HCT116 (cell line): ENCODE measurements around the gene NHERF1. TPM values are rescaled to one million over a fixed set of nuclear protein-coding genes. Genes with fewer than 3 reads are reported as not detected.

Experiments used
- ATAC-seq: fragments of 200-7000 bp; cut with Tn5 transposase; 2 replicates; pipeline ENCODE4 v1.9.1; 2020; ENCODE audit warnings: mild to moderate bottlenecking, moderate library complexity
- BruUV-seq: library from RNA; stranded (reverse); fragments of 400-500 nt; replicated peaks from 2 replicates; lab custom pipeline; 2021; lab: Mats Ljungman, UMichigan
- CTCF ChIA-PET: fragments of 300-600 bp; sonication (Branson Sonifier 250); formaldehyde crosslinking; loops from one replicate; lab custom pipeline; 2021; ENCODE audit warnings: antibody characterized with exemption; lab: Charles Lee
- POLR2A ChIA-PET: fragments of 300-600, 350-600 bp; sonication (Branson Sonifier 250); formaldehyde crosslinking; loops from one replicate; lab custom pipeline; 2021; ENCODE audit warnings: antibody characterized with exemption; lab: Charles Lee
- RAD21 ChIA-PET, 2 experiments: fragments of 300-600 bp; sonication (Branson Sonifier 250); formaldehyde crosslinking; loops; one replicate each; lab custom pipeline; 2023; ENCODE audit warnings: low total read pairs in 2 of 2; ENCODE audit not compliant: uncharacterized antibody in 2 of 2, unreplicated experiment in 2 of 2, low non-redundant PET in 1 of 2; lab: Charles Lee
- DNase-seq: peaks from one replicate; pipeline ENCODE4 v3.0.0-alpha.2; 2010; ENCODE audit warnings: low read depth, low spot score
- H2AFZ ChIP-seq: fragments of 200-600 bp; shearing (Covaris generic), sonication (generic); 2 replicates; pipeline ENCODE4 v1.6.1; 2017; ENCODE audit warnings: low read depth, mixed run types, mixed read lengths, antibody characterized with exemption, low read length; ENCODE audit not compliant: poor library complexity, severe bottlenecking
- H3K27ac ChIP-seq: 2 replicates; pipeline ENCODE4 v1.5.1; 2012; ENCODE audit warnings: low read depth, low read length
- H3K27me3 ChIP-seq: fragments of 200-600 bp; sonication (generic); 2 replicates; pipeline ENCODE4 v1.6.1; 2016; ENCODE audit warnings: mixed run types, low read length, mixed read lengths; ENCODE audit not compliant: insufficient read depth
- H3K36me3 ChIP-seq, 2 experiments: fragments of 200-500 bp in 1 of 2; fragments of 200-600 bp in 1 of 2; sonication (Bioruptor generic) in 1 of 2; sonication (generic) in 1 of 2; 2 replicates each; pipeline versions ENCODE4 v1.5.1 to v1.6.1; 2014 to 2016; ENCODE audit warnings: low read length in 2 of 2, inconsistent platforms in 1 of 2, mixed read lengths in 1 of 2, mixed run types in 1 of 2; ENCODE audit not compliant: insufficient read depth in 2 of 2, control insufficient read depth in 1 of 2
- H3K4me1 ChIP-seq, 2 experiments: fragments of 200-600 bp in 1 of 2; sonication (generic) in 1 of 2; 2 replicates each; pipeline versions ENCODE4 v1.5.1 to v1.6.1; 2012 to 2017; ENCODE audit warnings: low read length in 2 of 2, inconsistent platforms in 1 of 2, mild to moderate bottlenecking in 1 of 2, mixed read lengths in 1 of 2, mixed run types in 1 of 2, moderate library complexity in 1 of 2; ENCODE audit not compliant: insufficient read depth in 2 of 2, control insufficient read depth in 1 of 2
- H3K4me2 ChIP-seq: fragments of 200-600 bp; sonication (generic); 2 replicates; pipeline ENCODE4 v1.6.1; 2017; ENCODE audit warnings: mixed run types, low read length, mixed read lengths
- H3K4me3 ChIP-seq, 2 experiments: fragments of 200-600 bp in 1 of 2; sonication (generic) in 1 of 2; replicated peaks in 1 of 2; 2 replicates each; pipeline ENCODE4 v1.5.1; 2011 to 2016; ENCODE audit warnings: low read length in 2 of 2, control low read depth in 1 of 2, low read depth in 1 of 2, mild to moderate bottlenecking in 1 of 2, mixed read lengths in 1 of 2, mixed run types in 1 of 2
- H3K79me2 ChIP-seq: fragments of 200-600 bp; sonication (generic); 2 replicates; pipeline ENCODE4 v1.6.1; 2017; ENCODE audit warnings: mild to moderate bottlenecking, mixed run types, low read length, moderate library complexity, mixed read lengths; ENCODE audit not compliant: insufficient read depth
- H3K9ac ChIP-seq: fragments of 200-600 bp; sonication (generic); 2 replicates; pipeline ENCODE4 v1.6.1; 2016; ENCODE audit warnings: low read length, mixed read lengths
- H3K9me2 ChIP-seq: fragments of 200-600 bp; sonication (generic), shearing (Covaris generic); 2 replicates; pipeline ENCODE4 v1.6.1; 2017; ENCODE audit warnings: mixed run types, mild to moderate bottlenecking, moderate library complexity; ENCODE audit not compliant: insufficient read depth
- H3K9me3 ChIP-seq, 2 experiments: fragments of 200-500 bp in 1 of 2; fragments of 200-600 bp in 1 of 2; sonication (Bioruptor generic) in 1 of 2; sonication (generic) in 1 of 2; 2 replicates each; pipeline ENCODE4 v1.6.1; 2014 to 2017; ENCODE audit warnings: low read length in 2 of 2, mixed read lengths in 2 of 2, inconsistent platforms in 1 of 2, low read depth in 1 of 2, mild to moderate bottlenecking in 1 of 2, mixed run types in 1 of 2, moderate library complexity in 1 of 2; ENCODE audit not compliant: control insufficient read depth in 1 of 2, insufficient read depth in 1 of 2
- H4K20me1 ChIP-seq: fragments of 200-600 bp; sonication (generic), shearing (Covaris generic); 2 replicates; pipeline ENCODE4 v1.6.1; 2017; ENCODE audit warnings: mixed run types, mild to moderate bottlenecking, moderate library complexity; ENCODE audit not compliant: insufficient read depth
- ATF3 ChIP-seq: IDR thresholded peaks from 2 replicates; pipeline ENCODE4 v1.6.1; 2012
- CBX3 ChIP-seq: IDR thresholded peaks from 2 replicates; pipeline ENCODE4 v1.6.1; 2012; ENCODE audit warnings: low read depth
- CEBPB ChIP-seq: IDR thresholded peaks from 2 replicates; pipeline ENCODE4 v1.6.1; 2012; ENCODE audit warnings: low read depth
- CTCF ChIP-seq, 3 experiments: fragments of 200-600 bp in 1 of 3; sonication (generic) in 1 of 3; IDR thresholded peaks in 2 of 3; conservative IDR thresholded peaks in 1 of 3; 2 replicates each; pipeline ENCODE4 v1.5.1; 2012 to 2017; ENCODE audit warnings: low read depth in 2 of 3, low read length in 2 of 3, antibody characterized with exemption in 1 of 3, borderline replicate concordance in 1 of 3, control low read depth in 1 of 3, mild to moderate bottlenecking in 1 of 3, mixed read lengths in 1 of 3, mixed run types in 1 of 3, moderate library complexity in 1 of 3; ENCODE audit not compliant: insufficient read depth in 1 of 3
- EGR1 ChIP-seq: IDR thresholded peaks from 2 replicates; pipeline ENCODE4 v1.6.1; 2012; ENCODE audit warnings: low read depth
- EZH2 ChIP-seq: fragments of 200-600 bp; sonication (generic); IDR thresholded peaks from 2 replicates; pipeline ENCODE4 v1.6.1; 2017; ENCODE audit warnings: antibody characterized with exemption, mixed run types
- POLR2AphosphoS5 ChIP-seq: IDR thresholded peaks from 2 replicates; pipeline ENCODE4 v1.6.1; 2011; ENCODE audit warnings: mild to moderate bottlenecking, low read depth, low read length, moderate library complexity
- REST ChIP-seq: IDR thresholded peaks from 2 replicates; pipeline ENCODE4 v1.6.1; 2012; ENCODE audit warnings: low read depth
- SRF ChIP-seq: IDR thresholded peaks from 2 replicates; pipeline ENCODE4 v1.6.1; 2012; ENCODE audit warnings: low read depth
- YY1 ChIP-seq: IDR thresholded peaks from 2 replicates; pipeline ENCODE4 v1.6.1; 2011; ENCODE audit warnings: low read length, low read depth, moderate library complexity, mild to moderate bottlenecking; ENCODE audit not compliant: insufficient replicate concordance; ENCODE audit errors: extremely low read depth
- ZBTB33 ChIP-seq: IDR thresholded peaks from 2 replicates; pipeline ENCODE4 v1.6.1; 2011; ENCODE audit warnings: mild to moderate bottlenecking, low read length, moderate library complexity; ENCODE audit not compliant: insufficient replicate concordance; ENCODE audit errors: extremely low read depth
- ZNF274 ChIP-seq: fragments of 200-500 bp; sonication (Bioruptor generic); IDR thresholded peaks from 2 replicates; pipeline ENCODE4 v1.6.1; 2014; ENCODE audit warnings: mild to moderate bottlenecking, low read depth, low read length, inconsistent platforms
- intact Hi-C: fragments of 100-400 bp; cut with micrococcal nuclease; formaldehyde crosslinking; loops from 2 replicates; pipeline ENCODE4 v1.10.0; 2022
- total RNA-seq: library from RNA; stranded (reverse); gene quantifications from one replicate; pipeline ENCODE4 v1.2.1, GENCODE V29; 2021; ENCODE audit not compliant: unreplicated experiment

NHERF1 gene
- total RNA-seq, 1 experiment from 2014 or later = 129 TPM

GRCh38 chr17:74759243-74759801 lies 10.9 kb downstream of the NHERF1 start (continued):
- no peak for TF ChIP-seq REST
- TF ChIP-seq EGR1 = no peak
- TF ChIP-seq EZH2 = no peak

GRCh38 chr17:74759941-74760340 lies 11.5 kb downstream of the NHERF1 start:
- CTCF ChIA-PET = interaction anchor here (0.7 to 4.1 kb wide), 5 partner anchors 10 to 103 kb away, joined by 3 to 20 read pairs (median 3); no protein-coding TSS in a partner anchor
- no peak for DNase-seq
- H3K4me2 ChIP-seq = peak overlapping the region; percentile 85
- peaks cover 62% of the 10 kb centered on the region for H3K79me2 ChIP-seq
- H2AFZ ChIP-seq = no peak overlapping the region
- no peak overlapping the region for H3K4me3 ChIP-seq
- no peaks in the 10 kb centered on the region; the same call in 1 of the 2 replicates for H4K20me1 ChIP-seq
- H3K27me3 ChIP-seq = no peaks in the 10 kb centered on the region
- peak overlapping the region; percentile 1; the same call in 1 of the 2 replicates for H3K27ac ChIP-seq
- no peaks in the 10 kb centered on the region for H3K9me3 ChIP-seq
- intact Hi-C loops = no loop called here
- H3K9me2 ChIP-seq = no peaks in the 10 kb centered on the region
- BruUV-seq = no TSS peak
- ATAC-seq = no peak
- POLR2A ChIA-PET = interaction anchor here (1.2 to 3.9 kb wide), 4 partner anchors 10 to 16 kb away, joined by 4 to 18 read pairs (median 6); partner anchors contain the start of gene NAT9
- RAD21 ChIA-PET = no interaction called here
- H3K36me3 ChIP-seq = peaks cover 0 to 2% of the 10 kb centered on the region in 2 experiments; a peak in 1 of 4 replicates
- H3K4me1 ChIP-seq = peaks cover 46 to 54% of the 10 kb centered on the region in 2 experiments
- H3K9ac ChIP-seq = peak overlapping the region; percentile 3; the same call in 1 of the 2 replicates
- TF ChIP-seq ZBTB33 = no peak
- no peak for TF ChIP-seq POLR2AphosphoS5
- no peak for TF ChIP-seq YY1
- no peak for TF ChIP-seq ATF3
- TF ChIP-seq SRF = no peak
- TF ChIP-seq CEBPB = no peak
- TF ChIP-seq ZNF274 = no peak
- no peak for TF ChIP-seq CBX3
- no peak for TF ChIP-seq CTCF (IDR thresholded peaks at IDR 0.05 in 2 of 3, conservative IDR thresholded peaks at IDR 0.05 in 1 of 3; ENCODE audit: borderline replicate concordance in 1 of 3, insufficient read depth in 1 of 3, low read depth in 2 of 3, low read length in 2 of 3)
